Sigmoid colon (tissue), 7 donors: ENCODE data around the gene ZNF407. TPM values are rescaled to one million over a fixed set of nuclear protein-coding genes. Genes with fewer than 3 reads are reported as not detected.

ENCODE experiments used
- DNase-seq: peaks from one replicate; pipeline ENCODE4 v3.0.0-alpha.2; 2019
- H3K27ac ChIP-seq, 4 donors: fragments of 200-600 bp; sonication (generic); one replicate each; pipeline ENCODE4 v1.5.1; 2016 to 2019; ENCODE audit warnings: mild to moderate bottlenecking in 1 of 4
- H3K27me3 ChIP-seq, 3 donors: fragments of 200-600 bp; sonication (generic); one replicate each; pipeline ENCODE4 v1.5.1; 2019; ENCODE audit warnings: mild to moderate bottlenecking in 1 of 3
- H3K36me3 ChIP-seq, 4 donors: fragments of 200-600 bp; sonication (generic); one replicate each; pipeline ENCODE4 v1.5.1; 2016 to 2019
- H3K4me1 ChIP-seq, 4 donors: fragments of 200-600 bp; sonication (generic); one replicate each; pipeline ENCODE4 v1.5.1; 2017 to 2019
- H3K4me3 ChIP-seq, 4 donors: fragments of 200-600 bp; sonication (generic); one replicate each; pipeline ENCODE4 v1.5.1; 2017 to 2019; ENCODE audit warnings: mild to moderate bottlenecking in 2 of 4, moderate library complexity in 1 of 4
- H3K9me3 ChIP-seq, 4 donors: fragments of 200-600 bp in 3 of 4; sonication (generic) in 3 of 4; one replicate each; pipeline versions ENCODE4 v1.5.1 to v1.6.1; 2013 to 2019
- EP300 ChIP-seq, 4 donors: sonication (generic); formaldehyde crosslinking; IDR thresholded peaks; one replicate each; pipeline ENCODE4 v1.6.1; 2017; ENCODE audit warnings: antibody characterized with exemption in 4 of 4
- POLR2A ChIP-seq, 2 donors: fragments of 450-650 bp; IDR thresholded peaks; one replicate each; pipeline ENCODE4 v1.6.1; 2016; ENCODE audit warnings: antibody characterized with exemption in 2 of 2, mild to moderate bottlenecking in 2 of 2, moderate library complexity in 2 of 2
- POLR2AphosphoS5 ChIP-seq, 4 donors: sonication (generic); formaldehyde crosslinking; IDR thresholded peaks; one replicate each; pipeline ENCODE4 v1.6.1; 2017; ENCODE audit warnings: antibody characterized with exemption in 4 of 4
- WGBS, 2 donors: extraction: QIAGEN DNeasy Blood & Tissue Kit; methylation state at CpG; one replicate each; pipeline ENCODE4 v1.1.7; 2013; 5-methylcytosine and 5-hydroxymethylcytosine counted together
- intact Hi-C: fragments of 100-400 bp; cut with DNase I; formaldehyde crosslinking; loops from one replicate; pipeline ENCODE4 v1.15.1; 2023
- polyA plus RNA-seq, 3 donors: library from polyadenylated mRNA; stranded (reverse); fragments of 200-250 nt; gene quantifications; one replicate each; pipeline ENCODE4 v1.2.3, GENCODE V29; 2013
- total RNA-seq, 4 donors: library from RNA; depleted of rRNA; stranded (reverse); fragments of >200 nt; gene quantifications; one replicate each; pipeline ENCODE4 v1.1.0, GENCODE V29; 2016
- TF ChIP-seq, protein P1 (sequence below), 4 experiments: fragments of 450-650 bp in 3 of 4; fragments of 200-600 bp in 1 of 4; IDR thresholded peaks; one replicate each; pipeline ENCODE4 v1.5.1; 2016 to 2019; ENCODE audit warnings: antibody characterized with exemption in 4 of 4, mild to moderate bottlenecking in 3 of 4, moderate library complexity in 2 of 4
- donor health status: healthy with polysubstance abuse.
- donor health status: Bipolar disorder and iron deficiency.
- donor health status: healthy.

Gene ZNF407
- total and polyA plus RNA-seq, 7 donors: 1.4 to 19.8 (median 16.3) TPM

DNA sequence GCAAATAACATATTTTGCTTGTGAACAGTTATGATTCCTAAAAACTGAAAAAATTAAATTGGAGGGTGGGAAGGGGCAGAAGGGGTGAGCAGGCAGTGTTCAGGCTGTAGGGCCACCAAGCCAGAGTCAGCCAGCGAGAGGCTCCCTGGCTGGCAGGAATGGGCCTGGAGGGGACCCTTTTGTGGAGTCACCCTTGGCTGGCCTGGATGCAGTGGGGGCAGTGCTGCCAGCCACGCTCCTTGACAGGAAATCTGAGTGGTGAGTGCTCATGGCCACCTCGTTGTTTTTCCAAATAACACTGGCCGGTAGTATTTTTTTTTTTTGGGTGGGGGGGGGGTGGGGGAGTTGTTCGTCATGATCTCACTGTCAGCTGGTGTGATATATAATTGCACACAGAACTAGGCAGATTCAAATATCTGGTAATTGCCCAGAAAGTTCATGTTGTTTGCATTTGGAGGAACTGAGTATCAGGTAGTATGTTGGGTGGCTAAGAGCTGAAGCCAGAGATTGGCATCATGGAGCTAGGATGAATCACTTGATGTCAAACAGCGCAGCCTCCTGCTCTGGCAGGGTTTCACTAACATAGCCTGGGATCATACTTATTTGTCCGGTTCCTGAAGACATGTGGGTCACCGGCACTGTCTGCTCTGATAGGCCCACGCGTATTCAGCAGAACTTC lies 451.2 kb downstream of the ZNF407 start:
- H3K27me3 ChIP-seq: no peaks in the 10 kb centered on the region
- TF ChIP-seq, protein P1, sequence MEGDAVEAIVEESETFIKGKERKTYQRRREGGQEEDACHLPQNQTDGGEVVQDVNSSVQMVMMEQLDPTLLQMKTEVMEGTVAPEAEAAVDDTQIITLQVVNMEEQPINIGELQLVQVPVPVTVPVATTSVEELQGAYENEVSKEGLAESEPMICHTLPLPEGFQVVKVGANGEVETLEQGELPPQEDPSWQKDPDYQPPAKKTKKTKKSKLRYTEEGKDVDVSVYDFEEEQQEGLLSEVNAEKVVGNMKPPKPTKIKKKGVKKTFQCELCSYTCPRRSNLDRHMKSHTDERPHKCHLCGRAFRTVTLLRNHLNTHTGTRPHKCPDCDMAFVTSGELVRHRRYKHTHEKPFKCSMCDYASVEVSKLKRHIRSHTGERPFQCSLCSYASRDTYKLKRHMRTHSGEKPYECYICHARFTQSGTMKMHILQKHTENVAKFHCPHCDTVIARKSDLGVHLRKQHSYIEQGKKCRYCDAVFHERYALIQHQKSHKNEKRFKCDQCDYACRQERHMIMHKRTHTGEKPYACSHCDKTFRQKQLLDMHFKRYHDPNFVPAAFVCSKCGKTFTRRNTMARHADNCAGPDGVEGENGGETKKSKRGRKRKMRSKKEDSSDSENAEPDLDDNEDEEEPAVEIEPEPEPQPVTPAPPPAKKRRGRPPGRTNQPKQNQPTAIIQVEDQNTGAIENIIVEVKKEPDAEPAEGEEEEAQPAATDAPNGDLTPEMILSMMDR (IDR thresholded peaks at IDR 0.05): no peak
- no peak for TF ChIP-seq EP300 (IDR thresholded peaks at IDR 0.05)
- TF ChIP-seq POLR2A (IDR thresholded peaks at IDR 0.05): no peak
- no peak for TF ChIP-seq POLR2AphosphoS5 (IDR thresholded peaks at IDR 0.05)
- H3K4me1 ChIP-seq: peaks cover 0 to 10% (median 2%) of the 10 kb centered on the region in 4 donors
- H3K36me3 ChIP-seq: no peaks in the 10 kb centered on the region
- 94 to 95% methylated on average over 10 of the region's 10 CpGs for WGBS, 2 donors
- no peak overlapping the region for H3K4me3 ChIP-seq
- no peaks in the 10 kb centered on the region for H3K9me3 ChIP-seq
- DNase-seq: no peak
- no peak overlapping the region for H3K27ac ChIP-seq
- intact Hi-C loops: no loop called here

GRCh38 chr18:75049455-75049789 lies 451.8 kb downstream of the ZNF407 start:
- Histone ChIP-seq H3K4me3 (no peak overlapping the region), H3K4me1 (peaks cover 0 to 15% (median 4%) of the 10 kb centered on the region in 4 donors), H3K9me3 (no peaks in the 10 kb centered on the region), H3K36me3 (no peaks in the 10 kb centered on the region), H3K27me3 (no peaks in the 10 kb centered on the region), H3K27ac (no peak overlapping the region)
- TF ChIP-seq EP300 (IDR thresholded peaks at IDR 0.05) (no peak), POLR2A (IDR thresholded peaks at IDR 0.05) (no peak), POLR2AphosphoS5 (IDR thresholded peaks at IDR 0.05) (no peak)
- TF ChIP-seq, protein P1 (IDR thresholded peaks at IDR 0.05): no peak
- intact Hi-C loops: no loop called here
- WGBS, 2 donors: 91 to 94% methylated on average over 4 of the region's 4 CpGs
- DNase-seq: no peak

GRCh38 chr18:75051757-75052156 lies 454.1 kb downstream of the ZNF407 start:
- TF ChIP-seq POLR2AphosphoS5 (IDR thresholded peaks at IDR 0.05) (no peak), POLR2A (IDR thresholded peaks at IDR 0.05) (no peak), EP300 (IDR thresholded peaks at IDR 0.05) (no peak)
- TF ChIP-seq, protein P1 (IDR thresholded peaks at IDR 0.05): no peak
- intact Hi-C loops: no loop called here
- Histone ChIP-seq H3K27me3 (no peaks in the 10 kb centered on the region), H3K4me3 (no peak overlapping the region), H3K36me3 (no peaks in the 10 kb centered on the region), H3K9me3 (no peaks in the 10 kb centered on the region), H3K4me1 (peaks cover 0 to 12% (median 4%) of the 10 kb centered on the region in 4 donors), H3K27ac (no peak overlapping the region)
- no peak for DNase-seq
- WGBS, 2 donors: 96 to 97% methylated on average over 9 of the region's 9 CpGs

DNA sequence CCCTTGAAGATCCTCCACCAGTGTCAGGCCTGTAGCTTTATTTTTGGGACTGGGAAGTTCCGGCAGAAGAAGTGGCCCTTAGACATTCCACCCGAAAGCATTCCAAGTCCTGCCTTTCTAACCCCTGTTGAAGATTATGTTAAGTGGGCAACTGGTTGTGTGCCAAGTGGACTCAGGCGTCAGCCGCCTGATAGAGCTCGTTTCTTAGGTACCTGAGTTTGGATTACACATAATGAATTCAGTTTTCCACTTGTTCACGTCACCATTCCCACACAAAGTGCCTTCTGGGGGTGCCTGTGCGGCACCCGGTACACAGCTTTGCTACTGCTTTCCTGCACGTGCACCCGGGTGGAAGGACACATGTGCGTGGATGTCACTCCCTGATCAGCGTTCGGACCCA lies 454.8 kb downstream of the ZNF407 start:
- intact Hi-C loops: no loop called here
- Histone ChIP-seq H3K4me1 (peaks cover 0 to 12% (median 4%) of the 10 kb centered on the region in 4 donors), H3K4me3 (no peak overlapping the region), H3K9me3 (no peaks in the 10 kb centered on the region), H3K27ac (no peak overlapping the region), H3K27me3 (no peaks in the 10 kb centered on the region), H3K36me3 (no peaks in the 10 kb centered on the region)
- TF ChIP-seq EP300 (IDR thresholded peaks at IDR 0.05) (no peak), POLR2AphosphoS5 (IDR thresholded peaks at IDR 0.05) (no peak), POLR2A (IDR thresholded peaks at IDR 0.05) (no peak)
- TF ChIP-seq, protein P1 (IDR thresholded peaks at IDR 0.05): no peak
- WGBS, 2 donors: 95% methylated on average over 13 of the region's 13 CpGs
- DNase-seq: no peak
